Suprapubic skin (tissue), 4 donors: ENCODE data around the gene MAPRE3. TPM values are rescaled to one million over a fixed set of nuclear protein-coding genes. Genes with fewer than 3 reads are reported as not detected.
A peak's percentile ranks its signal among the peaks of the same experiment; 100 is the strongest.

Experiments
- DNase-seq, 2 donors: peaks; one replicate each; pipeline ENCODE4 v3.0.0-alpha.2; 2019; ENCODE audit warnings: low spot score in 2 of 2
- H3K27ac ChIP-seq: fragments of 200-600 bp; sonication (generic); one replicate; pipeline ENCODE4 v1.5.1; 2019
- H3K27me3 ChIP-seq: fragments of 200-600 bp; sonication (generic); one replicate; pipeline ENCODE4 v1.5.1; 2019
- H3K36me3 ChIP-seq: fragments of 200-600 bp; sonication (generic); one replicate; pipeline ENCODE4 v1.5.1; 2019
- H3K4me1 ChIP-seq: fragments of 200-600 bp; sonication (generic); one replicate; pipeline ENCODE4 v1.5.1; 2019
- H3K4me3 ChIP-seq: fragments of 200-600 bp; sonication (generic); one replicate; pipeline ENCODE4 v1.5.1; 2019; ENCODE audit warnings: mild to moderate bottlenecking
- H3K9me3 ChIP-seq: fragments of 200-600 bp; sonication (generic); one replicate; pipeline ENCODE4 v1.5.1; 2019
- CTCF ChIP-seq, 2 donors: fragments of 200-600 bp in 1 of 2; fragments of 450-650 bp in 1 of 2; sonication (generic) in 1 of 2; IDR thresholded peaks; one replicate each; pipeline ENCODE4 v1.5.1; 2016 to 2019; ENCODE audit warnings: antibody characterized with exemption in 2 of 2, mild to moderate bottlenecking in 1 of 2, moderate library complexity in 1 of 2
- EP300 ChIP-seq: sonication (generic); formaldehyde crosslinking; IDR thresholded peaks from one replicate; pipeline ENCODE4 v1.6.1; 2017; ENCODE audit warnings: antibody characterized with exemption
- POLR2A ChIP-seq, 2 donors: fragments of 450-650 bp; IDR thresholded peaks; one replicate each; pipeline ENCODE4 v1.6.1; 2017; ENCODE audit warnings: antibody characterized with exemption in 2 of 2, mild to moderate bottlenecking in 2 of 2, moderate library complexity in 2 of 2
- POLR2AphosphoS5 ChIP-seq, 3 donors: sonication (generic); formaldehyde crosslinking; IDR thresholded peaks; one replicate each; pipeline ENCODE4 v1.6.1; 2017; ENCODE audit warnings: antibody characterized with exemption in 3 of 3
- WGBS: methylation state at CpG from one replicate; pipeline ENCODE4 v1.1.5; 2018; 5-methylcytosine and 5-hydroxymethylcytosine counted together
- total RNA-seq, 4 donors: library from RNA; depleted of rRNA; stranded (reverse); fragments of >200 nt; gene quantifications; one replicate each; pipeline ENCODE4 v1.1.0, GENCODE V29; 2016

MAPRE3 gene
- total RNA-seq, 4 donors from 2014 or later: 29.5 to 57.5 (median 34.0) TPM

- Histone ChIP-seq H3K27ac (no peak overlapping the region), H3K27me3 (no peaks in the 10 kb centered on the region), H3K36me3 (peaks cover 43% of the 10 kb centered on the region), H3K9me3 (no peaks in the 10 kb centered on the region), H3K4me3 (no peak overlapping the region), H3K4me1 (no peaks in the 10 kb centered on the region)
- TF ChIP-seq CTCF (IDR thresholded peaks at IDR 0.05): no peak
- 86% methylated on average over 10 of the region's 10 CpGs for WGBS
- no peak for DNase-seq
Measured at GRCh38 chr2:27042159-27042661, 71.8 kb downstream of the MAPRE3 start.

DNA sequence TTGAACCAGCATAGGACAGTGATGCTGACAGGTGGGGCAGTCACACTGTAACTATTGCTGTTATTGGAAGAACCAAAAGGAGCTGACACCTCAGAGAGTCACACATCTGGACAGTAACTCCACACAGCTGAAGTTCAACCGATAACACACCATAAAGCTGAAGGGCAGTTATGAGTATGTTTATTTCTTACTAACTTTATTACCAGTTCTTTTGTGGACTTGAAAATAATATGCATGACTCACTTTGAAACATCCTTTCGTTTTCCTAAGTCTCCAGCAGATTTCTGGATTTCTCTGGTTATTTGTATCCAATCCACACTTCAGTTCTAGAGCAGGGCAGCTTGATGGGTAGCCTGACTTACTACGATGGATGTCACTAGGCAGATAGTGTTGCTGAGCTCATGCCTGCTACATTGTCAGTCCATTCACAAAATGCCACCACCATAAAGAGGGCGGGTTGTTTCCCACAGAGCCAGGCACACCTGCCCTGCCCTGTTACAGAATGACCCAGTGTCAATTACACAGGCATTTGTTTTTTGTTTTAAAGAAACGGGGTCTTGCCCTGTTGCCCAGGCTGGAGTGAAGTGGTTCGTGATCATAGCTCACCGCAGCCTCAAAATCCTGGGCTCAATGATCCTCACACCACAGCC lies 72.7 kb downstream of the MAPRE3 start:
- no peaks in the 10 kb centered on the region for H3K4me1 ChIP-seq
- H3K36me3 ChIP-seq: peaks cover 34% of the 10 kb centered on the region
- H3K4me3 ChIP-seq: no peak overlapping the region
- H3K27ac ChIP-seq: no peak overlapping the region
- no peaks in the 10 kb centered on the region for H3K9me3 ChIP-seq
- 84% methylated on average over 7 of the region's 7 CpGs for WGBS
- no peak for DNase-seq
- no peak for TF ChIP-seq CTCF (IDR thresholded peaks at IDR 0.05)
- no peak for TF ChIP-seq EP300
- TF ChIP-seq POLR2AphosphoS5 (IDR thresholded peaks at IDR 0.05): no peak
- no peaks in the 10 kb centered on the region for H3K27me3 ChIP-seq

GRCh38 chr2:27049422-27050280 lies 79.2 kb downstream of the MAPRE3 start:
- no peaks in the 10 kb centered on the region for H3K27me3 ChIP-seq
- DNase-seq: peak in 1 of 2 donors; percentile 79
- 37% methylated on average over 16 of the region's 52 CpGs for WGBS
- peak overlapping the region; percentile 85 for H3K27ac ChIP-seq
- TF ChIP-seq POLR2A (IDR thresholded peaks at IDR 0.05) (no peak), POLR2AphosphoS5 (IDR thresholded peaks at IDR 0.05) (no peak), CTCF (IDR thresholded peaks at IDR 0.05) (no peak), EP300 (no peak)
- H3K9me3 ChIP-seq: no peaks in the 10 kb centered on the region
- H3K4me1 ChIP-seq: peaks cover 19% of the 10 kb centered on the region
- peak overlapping the region; percentile 96 for H3K4me3 ChIP-seq
- H3K36me3 ChIP-seq: peaks cover 11% of the 10 kb centered on the region

- TF ChIP-seq POLR2AphosphoS5 (IDR thresholded peaks at IDR 0.05) (peak in 2 of 3 donors; percentile 62 to 91), POLR2A (IDR thresholded peaks at IDR 0.05) (no peak), CTCF (IDR thresholded peaks at IDR 0.05) (peak; percentile 15 to 57), EP300 (no peak)
- Histone ChIP-seq H3K4me3 (peak overlapping the region; percentile 96), H3K27ac (peak overlapping the region; percentile 85), H3K4me1 (peaks cover 19% of the 10 kb centered on the region), H3K9me3 (no peaks in the 10 kb centered on the region), H3K27me3 (no peaks in the 10 kb centered on the region), H3K36me3 (peaks cover 19% of the 10 kb centered on the region)
- WGBS: under 1% methylated on average over 30 of the region's 48 CpGs
- DNase-seq: peak; percentile 93 to 95
Measured at GRCh38 chr2:27050281-27050995, 80.0 kb downstream of the MAPRE3 start.
